A549 treated with GW870086 at 1 μM for 4 hours (cell line): Measurements from ENCODE around the gene OSMR. TPM values are rescaled to one million over a fixed set of nuclear protein-coding genes. Genes with fewer than 3 reads are reported as not detected.

ENCODE experiments used
- total RNA-seq: library from RNA; stranded (reverse); fragments of 200-300 nt; extraction: Qiagen RNA extraction; gene quantifications from 5 replicates; pipeline ENCODE4 v1.2.3, GENCODE V29; 2022; ENCODE audit warnings: low read depth

OSMR gene
- 51.6 to 73.4 TPM (median 70.8 TPM) in 5 replicates for total RNA-seq

DNA sequence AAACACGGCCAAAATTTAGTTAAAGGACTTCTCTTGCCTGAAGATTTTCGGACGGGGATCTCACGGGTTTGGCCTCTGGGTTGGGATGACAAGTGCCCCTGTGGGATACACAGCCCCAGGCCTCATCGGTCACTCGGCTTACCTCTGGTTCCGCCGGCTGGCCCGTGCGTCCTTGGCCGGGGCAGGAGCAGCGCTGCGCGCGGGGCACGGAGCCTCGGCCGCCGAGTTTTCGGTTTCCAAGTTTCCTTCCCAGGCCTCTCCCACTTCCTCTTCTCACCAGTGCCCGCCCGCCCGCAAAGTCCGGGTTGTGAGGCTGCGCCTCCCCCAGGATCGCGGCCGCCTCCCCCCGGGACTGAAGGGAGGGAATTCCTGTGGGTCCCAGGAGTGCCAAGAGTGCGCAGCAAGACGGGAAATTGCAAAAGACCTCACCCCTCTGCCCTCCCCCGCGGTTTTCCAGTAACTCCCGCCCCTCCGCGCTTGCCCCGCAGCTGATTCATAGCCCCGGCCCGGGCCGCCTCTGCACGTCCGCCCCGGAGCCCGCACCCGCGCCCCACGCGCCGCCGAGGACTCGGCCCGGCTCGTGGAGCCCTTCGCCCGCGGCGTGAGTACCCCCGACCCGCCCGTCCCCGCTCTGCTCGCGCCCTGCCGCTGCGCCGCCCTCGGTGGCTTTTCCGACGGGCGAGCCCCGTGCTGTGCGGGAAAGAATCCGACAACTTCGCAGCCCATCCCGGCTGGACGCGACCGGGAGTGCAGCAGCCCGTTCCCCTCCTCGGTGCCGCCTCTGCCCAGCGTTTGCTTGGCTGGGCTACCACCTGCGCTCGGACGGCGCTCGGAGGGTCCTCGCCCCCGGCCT is at the start of gene OSMR:
Gene OSMR (plus strand): TSS at position 487 of the 853 bp plus-strand sequence. CDS start 23,033 bp downstream, outside the sequence.

Other genes starting within 250 kb of the OSMR start
- gene RICTOR, start 228.4 kb downstream of the OSMR start, total RNA-seq, result 6.4 to 11.9 TPM (median 10.3 TPM) in 5 replicates